NCI-H146 (cell line): ENCODE measurements around the gene SORBS2.

Source experiments
- DNase-seq: peaks from one replicate; lab custom pipeline; 2025; lab: John Stamatoyannopoulos, UW

Gene SORBS2

GRCh38 chr4:185738820-185739219, 73.2 kb downstream of the SORBS2 start:
- DNase-seq: no peak

- no peak for DNase-seq
Observed at GRCh38 chr4:185738038-185738552, 73.9 kb downstream of the SORBS2 start.

GRCh38 chr4:185737489-185738037, 74.4 kb downstream of the SORBS2 start:
- no peak for DNase-seq

- no peak for DNase-seq
Observed at GRCh38 chr4:185736882-185737281, 75.1 kb downstream of the SORBS2 start.

- no peak for DNase-seq
Observed at GRCh38 chr4:185735866-185736400, 76.1 kb downstream of the SORBS2 start.

GRCh38 chr4:185734930-185735329, 77.1 kb downstream of the SORBS2 start:
- no peak for DNase-seq

- no peak for DNase-seq
Observed at GRCh38 chr4:185734214-185734613, 77.8 kb downstream of the SORBS2 start.

GRCh38 chr4:185730849-185731608, 81.0 kb downstream of the SORBS2 start:
- no peak for DNase-seq

GRCh38 chr4:185730387-185730786, 81.6 kb downstream of the SORBS2 start:
- DNase-seq: no peak

- no peak for DNase-seq
Observed at GRCh38 chr4:185729391-185729804, 82.6 kb downstream of the SORBS2 start.

GRCh38 chr4:185728893-185729292, 83.1 kb downstream of the SORBS2 start:
- no peak for DNase-seq

GRCh38 chr4:185726931-185727330, 85.1 kb downstream of the SORBS2 start:
- no peak for DNase-seq

- no peak for DNase-seq
Observed at GRCh38 chr4:185723631-185724260, 88.2 kb downstream of the SORBS2 start.

GRCh38 chr4:185722029-185722316, 90.0 kb downstream of the SORBS2 start:
- no peak for DNase-seq

- DNase-seq: no peak
Observed at GRCh38 chr4:185721190-185722028, 90.6 kb downstream of the SORBS2 start.

GRCh38 chr4:185719500-185719858, 92.5 kb downstream of the SORBS2 start:
- no peak for DNase-seq

- no peak for DNase-seq
Observed at GRCh38 chr4:185718578-185719499, 93.2 kb downstream of the SORBS2 start.

- no peak for DNase-seq
Observed at GRCh38 chr4:185717377-185717741, 94.6 kb downstream of the SORBS2 start.

- DNase-seq: no peak
Observed at GRCh38 chr4:185716577-185717376, 95.2 kb downstream of the SORBS2 start.

- no peak for DNase-seq
Observed at GRCh38 chr4:185716141-185716551, 95.8 kb downstream of the SORBS2 start.
